GF-D8 (cell line): ENCODE results near the gene BRSK1.
"Not testable (repeated sequence)": the region's sequence is repeated elsewhere in the genome, so short reads cannot be mapped to it uniquely, and the experiment has no call there.

ENCODE experiments used
- DNase-seq: peaks from one replicate; lab custom pipeline; 2025; lab: John Stamatoyannopoulos, UW

The BRSK1 gene

DNA sequence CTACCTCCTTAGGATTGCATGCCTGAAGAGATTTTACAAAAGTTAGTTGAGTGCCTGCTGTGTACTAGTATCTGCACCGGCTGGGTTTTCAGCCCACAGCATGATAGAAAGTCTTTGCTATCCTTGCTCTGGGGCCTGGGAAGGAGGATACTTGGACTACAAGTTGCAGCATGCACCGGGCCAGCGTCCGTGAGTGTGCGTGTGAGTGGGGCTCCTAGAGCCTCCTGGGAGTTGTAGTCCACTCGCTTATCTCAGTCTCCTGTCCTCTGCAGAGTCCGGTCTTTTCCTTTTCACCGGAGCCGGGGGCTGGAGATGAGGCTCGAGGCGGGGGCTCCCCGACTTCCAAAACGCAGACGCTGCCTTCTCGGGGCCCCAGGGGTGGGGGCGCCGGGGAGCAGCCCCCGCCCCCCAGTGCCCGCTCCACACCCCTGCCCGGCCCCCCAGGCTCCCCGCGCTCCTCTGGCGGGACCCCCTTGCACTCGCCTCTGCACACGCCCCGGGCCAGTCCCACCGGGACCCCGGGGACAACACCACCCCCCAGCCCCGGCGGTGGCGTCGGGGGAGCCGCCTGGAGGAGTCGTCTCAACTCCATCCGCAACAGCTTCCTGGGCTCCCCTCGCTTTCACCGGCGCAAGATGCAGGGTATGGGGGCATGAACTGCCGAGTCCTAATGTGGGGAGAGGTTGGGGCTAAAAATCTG, 20.6 kb downstream of the BRSK1 start:
- DNase-seq, result no peak

GRCh38 chr19:55304980-55305379, 21.2 kb downstream of the BRSK1 start:
- DNase-seq, result no peak

GRCh38 chr19:55305491-55305890, 21.7 kb downstream of the BRSK1 start:
- no peak for DNase-seq

- DNase-seq, result no peak
Observed at GRCh38 chr19:55305983-55306562, 22.3 kb downstream of the BRSK1 start.

DNA sequence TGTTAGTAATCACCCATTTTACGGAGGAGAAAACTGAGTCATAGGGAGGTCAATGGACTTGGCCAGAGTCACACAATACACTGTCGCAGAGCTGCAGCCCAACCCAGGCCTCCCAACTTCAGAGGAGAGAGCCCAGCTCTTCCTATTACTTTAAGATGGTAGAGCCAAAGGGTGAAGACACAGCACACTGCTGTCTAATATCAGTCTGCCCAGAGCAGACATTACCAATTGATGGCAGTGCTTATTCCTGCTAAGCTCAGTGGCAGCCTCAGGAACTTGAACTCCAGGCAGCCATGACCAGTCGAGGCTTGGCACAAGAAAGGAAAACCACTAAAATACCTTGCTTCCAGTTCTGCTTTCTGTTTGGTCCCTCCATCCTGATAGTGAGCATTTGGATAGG, 22.9 kb downstream of the BRSK1 start:
- no peak for DNase-seq

GRCh38 chr19:55308281-55308680, 24.5 kb downstream of the BRSK1 start:
- no peak for DNase-seq

DNA sequence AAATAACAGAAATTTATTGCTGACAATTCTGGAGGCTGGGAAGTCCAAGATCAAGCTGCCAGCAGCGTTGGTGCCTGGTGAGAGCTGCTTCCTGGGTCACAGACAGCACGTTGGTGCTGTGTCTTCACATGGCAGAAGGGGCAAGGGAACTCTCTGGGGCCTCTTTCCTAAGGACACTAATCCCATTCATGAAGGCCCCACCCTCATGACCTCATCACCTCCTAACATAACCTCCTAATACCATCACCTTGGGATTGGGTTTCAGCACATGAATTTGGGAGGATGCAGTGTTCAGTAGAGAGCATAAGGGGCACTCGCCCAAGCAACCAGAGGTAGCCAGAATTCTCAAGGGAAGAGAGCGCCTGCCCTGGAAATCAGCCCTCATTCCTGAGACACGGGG, 25.7 kb downstream of the BRSK1 start:
- DNase-seq, result no peak

- no peak for DNase-seq
Observed at GRCh38 chr19:55310498-55310897, 26.7 kb downstream of the BRSK1 start.

GRCh38 chr19:55311397-55311796, 27.6 kb downstream of the BRSK1 start:
- no peak for DNase-seq

DNA sequence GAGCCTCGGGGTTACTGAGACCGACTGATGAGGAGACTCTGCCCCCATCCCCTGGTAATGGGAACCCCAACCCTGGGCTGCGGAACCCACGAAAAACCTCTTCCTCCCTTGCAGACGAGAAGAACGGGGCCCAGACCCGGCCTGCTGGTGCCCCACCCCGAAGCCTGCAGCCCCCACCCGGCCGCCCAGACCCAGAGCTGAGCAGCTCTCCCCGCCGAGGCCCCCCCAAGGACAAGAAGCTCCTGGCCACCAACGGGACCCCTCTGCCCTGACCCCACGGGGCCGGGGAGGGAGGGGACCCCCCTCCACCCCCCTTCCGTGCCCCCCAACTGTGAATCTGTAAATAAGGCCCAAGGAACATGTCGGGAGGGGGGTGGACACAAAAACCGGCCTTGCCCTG, 28.0 kb downstream of the BRSK1 start:
- DNase-seq, result no peak

GRCh38 chr19:55312621-55313512, 29.1 kb downstream of the BRSK1 start:
- no peak for DNase-seq

DNA sequence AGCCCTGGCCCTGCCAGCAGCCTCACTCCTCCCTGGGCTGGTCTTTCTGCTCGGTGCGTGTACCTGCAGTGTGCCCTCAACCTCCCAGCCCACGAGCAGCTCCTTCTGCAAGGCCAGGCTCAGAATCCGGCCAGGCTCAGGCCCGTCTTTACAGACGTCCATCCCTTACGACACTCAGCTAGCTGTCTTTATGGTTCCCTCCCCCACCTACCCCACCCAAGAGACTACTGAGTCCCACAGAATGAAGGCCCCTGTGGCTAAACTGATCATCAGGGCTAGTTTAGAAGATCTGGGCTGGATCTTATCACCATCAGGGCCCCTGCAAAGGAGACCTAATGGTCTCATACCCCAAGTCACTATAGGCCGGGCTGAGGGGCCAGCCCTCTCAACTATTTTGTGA, 30.6 kb downstream of the BRSK1 start:
- DNase-seq, result no peak

DNA sequence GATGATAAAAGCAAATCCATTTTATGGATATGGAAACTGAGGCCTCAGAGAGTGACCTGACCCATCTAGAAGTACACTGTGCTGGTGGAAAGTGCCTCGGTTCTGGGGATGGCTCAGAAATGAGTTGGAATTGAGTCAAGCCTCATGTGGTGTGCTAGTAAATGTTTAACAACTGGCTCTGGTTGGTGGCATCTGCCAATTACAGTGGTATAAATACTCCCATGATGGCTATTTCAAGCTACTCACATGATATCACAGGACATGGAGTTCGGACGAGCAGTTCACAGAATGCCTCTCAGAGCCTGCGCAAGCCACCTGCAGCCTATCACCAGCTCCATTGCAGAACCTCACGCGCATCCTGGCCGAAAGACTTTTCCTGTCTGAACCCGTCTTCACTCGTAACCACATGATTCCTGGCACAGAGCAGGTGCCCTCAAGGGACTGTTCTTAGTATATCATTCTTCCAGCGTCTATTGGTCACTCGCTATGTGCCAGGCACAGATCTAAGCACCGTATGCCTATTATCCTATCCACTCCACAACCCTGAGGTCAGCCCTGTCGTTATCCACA, 32.2 kb downstream of the BRSK1 start:
- no peak for DNase-seq

DNA sequence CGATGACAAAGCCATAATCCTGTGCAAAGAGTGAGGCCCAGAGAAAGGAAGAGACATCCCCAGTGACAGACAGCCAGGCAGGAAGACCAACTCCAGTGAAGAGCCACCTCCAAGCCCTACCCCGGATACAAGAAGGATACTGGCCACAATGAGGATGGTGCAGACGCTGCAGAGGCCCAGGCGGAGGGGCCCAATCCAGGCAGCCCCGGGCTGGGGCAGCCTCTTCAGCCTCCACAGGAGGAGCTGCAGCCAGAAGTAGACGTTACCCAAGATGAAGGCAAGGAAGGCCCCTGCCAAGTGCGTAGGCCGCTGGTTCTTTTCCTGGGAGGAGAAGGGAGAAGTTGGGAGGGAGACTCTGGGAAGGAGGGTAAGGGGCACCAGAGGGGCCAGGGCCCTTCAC, 32.8 kb downstream of the BRSK1 start:
- DNase-seq, result no peak

DNA sequence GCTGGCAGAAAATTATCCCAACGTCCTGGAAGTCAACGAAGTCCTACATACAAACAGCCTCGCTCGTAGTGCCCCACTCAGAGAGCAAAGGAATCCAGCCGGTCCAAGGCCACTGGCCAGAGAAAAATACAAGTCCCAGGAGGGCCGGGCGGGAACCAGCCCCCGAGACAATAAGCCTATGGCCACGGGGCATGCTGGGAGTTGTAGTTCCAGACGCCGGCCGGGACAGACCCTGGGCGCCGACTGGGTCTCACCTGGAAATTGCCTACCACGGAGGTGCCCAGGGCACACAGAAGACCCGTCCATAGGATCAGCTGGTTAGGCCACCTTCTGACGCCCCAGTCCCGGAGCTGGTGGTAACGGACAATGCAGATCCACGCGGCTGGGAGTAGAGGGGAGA, 36.0 kb downstream of the BRSK1 start:
- no peak for DNase-seq

GRCh38 chr19:55320844-55321419, 37.1 kb downstream of the BRSK1 start:
- DNase-seq, result no peak

- no peak for DNase-seq
Observed at GRCh38 chr19:55321466-55322137, 37.8 kb downstream of the BRSK1 start.

DNA sequence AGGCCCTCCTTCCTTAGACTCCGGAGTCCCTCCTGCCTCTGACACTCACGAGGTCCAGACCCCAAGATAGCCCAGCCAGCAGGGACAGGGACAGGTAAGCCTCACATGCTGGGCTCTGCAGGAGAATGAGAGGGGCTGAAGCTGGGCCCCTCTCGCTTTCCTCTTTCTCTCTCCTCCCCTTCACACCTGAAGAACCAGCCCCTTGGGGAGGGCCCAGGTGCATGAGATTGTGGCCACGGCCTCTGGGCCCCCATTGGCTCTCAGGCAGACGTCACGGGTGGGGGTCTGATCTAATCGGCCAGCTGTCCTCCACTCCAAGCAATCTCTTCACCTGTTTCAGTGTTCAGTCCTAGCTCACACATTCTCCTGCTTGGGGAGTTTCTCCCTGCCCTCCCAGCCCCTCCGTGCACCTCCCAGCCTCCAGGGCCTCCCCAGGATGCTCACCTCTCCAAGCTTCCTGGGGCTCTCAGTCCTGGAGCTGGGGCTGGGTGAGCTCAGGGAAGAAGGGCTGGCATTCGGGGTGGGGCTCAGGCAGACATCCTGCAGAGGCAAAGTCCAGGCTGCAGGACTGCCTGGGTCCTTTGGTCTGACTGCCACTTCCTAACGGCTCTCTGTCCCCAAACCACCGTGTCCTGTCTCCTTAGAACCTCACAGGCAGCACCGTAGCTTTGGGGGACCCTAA, 38.5 kb downstream of the BRSK1 start:
- no peak for DNase-seq

- no peak for DNase-seq
Observed at GRCh38 chr19:55324662-55325061, 40.9 kb downstream of the BRSK1 start.

- DNase-seq, result no peak
Observed at GRCh38 chr19:55325172-55325571, 41.4 kb downstream of the BRSK1 start, which contains the start of gene TMEM150B. Gene TMEM150B (minus strand): TSS chr19:55325341. CDS start chr19:55321036, 4,305 bp downstream.

GRCh38 chr19:55328774-55329318, 45.0 kb downstream of the BRSK1 start:
- not testable (repeated sequence) for DNase-seq
